Neural cell (in vitro differentiated cells): ENCODE measurements around the gene CSK. TPM values are rescaled to one million over a fixed set of nuclear protein-coding genes. Genes with fewer than 3 reads are reported as not detected.

Experiments used
- H2AFZ ChIP-seq: fragments of 200-600, 300-800 bp; sonication (generic), shearing (Covaris generic); 2 replicates; pipeline ENCODE4 v1.6.0; 2014; ENCODE audit warnings: low read depth, mild to moderate bottlenecking, antibody characterized with exemption, low read length, moderate library complexity
- H3F3A ChIP-seq: fragments of 200-600 bp; shearing (Covaris generic); 2 replicates; pipeline ENCODE4 v1.6.1; 2016; ENCODE audit warnings: mild to moderate bottlenecking, moderate library complexity, mixed read lengths, antibody characterized with exemption, low read length; ENCODE audit not compliant: insufficient read depth, poor library complexity, severe bottlenecking
- H3K27ac ChIP-seq: fragments of 200-600, 300-800 bp; sonication (generic), shearing (Covaris generic); 2 replicates; pipeline ENCODE4 v1.5.1; 2014; ENCODE audit warnings: mild to moderate bottlenecking, low read length, moderate library complexity
- H3K27me3 ChIP-seq: fragments of 300-800, 200-600 bp; sonication (generic), shearing (Covaris generic); 2 replicates; pipeline ENCODE4 v1.6.0; 2014; ENCODE audit warnings: mild to moderate bottlenecking, low read depth, low read length, moderate library complexity; ENCODE audit not compliant: insufficient read depth
- H3K36me3 ChIP-seq: fragments of 300-800, 200-600 bp; sonication (generic), shearing (Covaris generic); 2 replicates; pipeline ENCODE4 v1.5.1; 2014; ENCODE audit warnings: mild to moderate bottlenecking, antibody characterized with exemption, low read length, moderate library complexity; ENCODE audit not compliant: insufficient read depth
- H3K4me2 ChIP-seq: fragments of 300-800, 200-600 bp; sonication (generic), shearing (Covaris generic); 2 replicates; pipeline ENCODE4 v1.6.0; 2014; ENCODE audit warnings: mild to moderate bottlenecking, low read length
- H3K4me3 ChIP-seq: fragments of 300-800, 200-600 bp; sonication (generic), shearing (Covaris generic); 2 replicates; pipeline ENCODE4 v1.5.1; 2014; ENCODE audit warnings: mild to moderate bottlenecking, low read length, moderate library complexity
- H3K79me2 ChIP-seq: fragments of 200-600 bp; shearing (Covaris generic); replicated peaks from 2 replicates; pipeline ENCODE4 v1.6.0; 2014; ENCODE audit warnings: mild to moderate bottlenecking, low read length, moderate library complexity; ENCODE audit not compliant: insufficient read depth
- H3K9ac ChIP-seq: fragments of 300-800, 200-600 bp; sonication (generic), shearing (Covaris generic); 2 replicates; pipeline ENCODE4 v1.6.1; 2016; ENCODE audit warnings: mild to moderate bottlenecking, low read length, mixed read lengths
- H3K9me2 ChIP-seq: fragments of 200-600 bp; shearing (Covaris generic); 2 replicates; pipeline ENCODE4 v1.6.1; 2016; ENCODE audit warnings: mild to moderate bottlenecking, low read length, mixed read lengths; ENCODE audit not compliant: insufficient read depth
- H3K9me3 ChIP-seq: fragments of 200-600, 300-800 bp; sonication (generic), shearing (Covaris generic); 2 replicates; pipeline ENCODE4 v1.6.1; 2016; ENCODE audit warnings: mild to moderate bottlenecking, mixed run types, low read length, moderate library complexity, mixed read lengths
- H4K20me1 ChIP-seq: fragments of 200-600 bp; shearing (Covaris generic); 2 replicates; pipeline ENCODE4 v1.6.1; 2016; ENCODE audit warnings: mild to moderate bottlenecking, mixed run types; ENCODE audit not compliant: insufficient read depth
- CTCF ChIP-seq: fragments of 450-650 bp; IDR thresholded peaks from 2 replicates; pipeline ENCODE4 v1.5.1; 2014; ENCODE audit warnings: antibody characterized with exemption, mild to moderate bottlenecking, moderate library complexity; ENCODE audit not compliant: poor library complexity, severe bottlenecking
- EP300 ChIP-seq: fragments of 450-650 bp; conservative IDR thresholded peaks from 2 replicates; pipeline ENCODE4 v1.6.1; 2014; ENCODE audit warnings: antibody characterized with exemption, mild to moderate bottlenecking, moderate library complexity; ENCODE audit not compliant: poor library complexity, severe bottlenecking
- EZH2 ChIP-seq: fragments of 200-600, 300-800 bp; shearing (Covaris generic), sonication (generic); IDR thresholded peaks from 2 replicates; pipeline ENCODE4 v1.6.1; 2014; ENCODE audit warnings: antibody characterized with exemption, low read length, borderline replicate concordance, mild to moderate bottlenecking; ENCODE audit not compliant: insufficient read depth, poor library complexity, severe bottlenecking
- MXI1 ChIP-seq: fragments of 450-650 bp; conservative IDR thresholded peaks from 2 replicates; pipeline ENCODE4 v1.6.1; 2014; ENCODE audit warnings: antibody characterized with exemption, mild to moderate bottlenecking; ENCODE audit not compliant: poor library complexity, severe bottlenecking
- POLR2AphosphoS5 ChIP-seq: IDR thresholded peaks from 2 replicates; pipeline ENCODE4 v1.6.1; 2012
- RAD21 ChIP-seq: fragments of 450-650 bp; conservative IDR thresholded peaks from 2 replicates; pipeline ENCODE4 v1.6.1; 2014; ENCODE audit warnings: antibody characterized with exemption, mild to moderate bottlenecking, moderate library complexity
- REST ChIP-seq: IDR thresholded peaks from 2 replicates; pipeline ENCODE4 v1.6.1; 2012; ENCODE audit warnings: borderline replicate concordance
- SMC3 ChIP-seq: fragments of 450-650 bp; conservative IDR thresholded peaks from 2 replicates; pipeline ENCODE4 v1.6.1; 2014; ENCODE audit warnings: antibody characterized with exemption, mild to moderate bottlenecking, moderate library complexity; ENCODE audit not compliant: poor library complexity
- TAF1 ChIP-seq: IDR thresholded peaks from 2 replicates; pipeline ENCODE4 v1.6.1; 2012; ENCODE audit warnings: low read depth
- polyA minus RNA-seq: library from RNA; depleted of rRNA, polyadenylated mRNA; stranded (reverse); fragments of >200 nt; gene quantifications from 2 replicates; pipeline ENCODE4 v1.2.3, GENCODE V29; 2014
- polyA plus RNA-seq: library from polyadenylated mRNA; depleted of rRNA; stranded (reverse); fragments of >200 nt; gene quantifications from 2 replicates; pipeline ENCODE4 v1.2.3, GENCODE V29; 2014

CSK gene
- polyA plus RNA-seq (40.5 and 45.5 TPM in 2 replicates), polyA minus RNA-seq (36.5 and 38.7 TPM in 2 replicates)

- Histone ChIP-seq H3K9ac (peak within 1 kb of the TSS; percentile 81), H3K4me2 (peak within 1 kb of the TSS; percentile 94), H3K79me2 (peaks cover 31% of the 10 kb centered on the region), H3K4me3 (peak within 1 kb of the TSS; percentile 73), H3K36me3 (no peaks in the 10 kb centered on the region), H4K20me1 (peaks cover 5% of the 10 kb centered on the region), H2AFZ (peak within 1 kb of the TSS; percentile 52), H3F3A (no peaks in the 10 kb centered on the region), H3K27ac (peak within 1 kb of the TSS; percentile 47), H3K9me3 (no peaks in the 10 kb centered on the region), H3K27me3 (no peaks in the 10 kb centered on the region), H3K9me2 (no peaks in the 10 kb centered on the region)
- TF ChIP-seq EP300 = no peak
- TF ChIP-seq RAD21 = peak; percentile 45
- TF ChIP-seq SMC3 = peak; percentile 58
- peak; percentile 89 for TF ChIP-seq POLR2AphosphoS5
- TF ChIP-seq MXI1 = peak; percentile 59
- TF ChIP-seq REST = peak; percentile 86
- TF ChIP-seq TAF1 = no peak
- no peak for TF ChIP-seq EZH2
- TF ChIP-seq CTCF = peak; percentile 75
Measured at GRCh38 chr15:74781431-74782258, at the start of gene CSK. CSK (plus strand) TSS chr15:74782080; CDS start chr15:74798298, 16,218 bp downstream.

GRCh38 chr15:74732846-74733245 is 49.0 kb upstream of the CSK start:
- H3F3A ChIP-seq = no peaks in the 10 kb centered on the region
- no peaks in the 10 kb centered on the region for H3K27me3 ChIP-seq
- H3K27ac ChIP-seq = no peak overlapping the region
- no peaks in the 10 kb centered on the region for H3K9me3 ChIP-seq
- H3K36me3 ChIP-seq = no peaks in the 10 kb centered on the region
- H3K9ac ChIP-seq = no peak overlapping the region
- no peaks in the 10 kb centered on the region for H3K9me2 ChIP-seq
- H3K4me3 ChIP-seq = no peak overlapping the region
- no peaks in the 10 kb centered on the region for H4K20me1 ChIP-seq
- no peak overlapping the region for H3K4me2 ChIP-seq
- no peak overlapping the region for H2AFZ ChIP-seq
- TF ChIP-seq POLR2AphosphoS5 = no peak
- no peak for TF ChIP-seq REST
- TF ChIP-seq TAF1 = no peak
- no peak for TF ChIP-seq CTCF
- no peak for TF ChIP-seq MXI1
- no peak for TF ChIP-seq EZH2
- TF ChIP-seq RAD21 = no peak
- TF ChIP-seq EP300 = no peak
- TF ChIP-seq SMC3 = no peak
- H3K79me2 ChIP-seq = no peaks in the 10 kb centered on the region
